Common myeloid progenitor, CD34-positive (primary cell): Measurements from ENCODE around the gene TAT. TPM values are rescaled to one million over a fixed set of nuclear protein-coding genes. Genes with fewer than 3 reads are reported as not detected.

Experiments used
- CTCF ChIA-PET: fragments of 350-600 bp; sonication (Branson Sonifier 250); formaldehyde crosslinking; loops from one replicate; lab custom pipeline; 2021; ENCODE audit warnings: antibody characterized with exemption; lab: Charles Lee
- POLR2A ChIA-PET: fragments of 350-600 bp; sonication (Branson Sonifier 250); formaldehyde crosslinking; loops from one replicate; lab custom pipeline; 2021; ENCODE audit warnings: antibody characterized with exemption; lab: Charles Lee
- DNase-seq, 3 donors: peaks; one replicate each; pipeline versions ENCODE4 v3.0.0 to v3.0.0-alpha.2; 2013
- H3K27ac ChIP-seq, 2 experiments: 1 replicate in 1 of 2; 2 replicates in 1 of 2; pipeline ENCODE4 v1.7.0; 2013; ENCODE audit warnings: inconsistent platforms in 2 of 2, low read length in 2 of 2, mild to moderate bottlenecking in 2 of 2, low read depth in 1 of 2, moderate library complexity in 1 of 2; ENCODE audit not compliant: severe bottlenecking in 2 of 2, insufficient read depth in 1 of 2, poor library complexity in 1 of 2
- H3K27me3 ChIP-seq, 5 experiments: replicated peaks in 2 of 5; 1 replicate in 3 of 5; 2 replicates in 2 of 5; pipeline versions ENCODE4 v1.6.1 to v1.7.0; 2013; ENCODE audit warnings: low read length in 4 of 5, mild to moderate bottlenecking in 2 of 5, moderate library complexity in 2 of 5, inconsistent platforms in 1 of 5; ENCODE audit not compliant: insufficient read depth in 5 of 5, control insufficient read depth in 4 of 5
- H3K36me3 ChIP-seq, 4 experiments: 1 replicate in 2 of 4; 2 replicates in 2 of 4; pipeline versions ENCODE4 v1.6.1 to v1.7.0; 2013; ENCODE audit warnings: low read length in 3 of 4, control low read depth in 1 of 4, mild to moderate bottlenecking in 1 of 4; ENCODE audit not compliant: control insufficient read depth in 4 of 4, insufficient read depth in 4 of 4
- H3K4me1 ChIP-seq, 4 experiments: 1 replicate in 3 of 4; 2 replicates in 1 of 4; pipeline versions ENCODE4 v1.6.1 to v1.7.1; 2013; ENCODE audit warnings: low read length in 3 of 4, mild to moderate bottlenecking in 3 of 4, control low read depth in 1 of 4, inconsistent platforms in 1 of 4, moderate library complexity in 1 of 4; ENCODE audit not compliant: control insufficient read depth in 4 of 4, insufficient read depth in 4 of 4; ENCODE audit errors: control extremely low read depth in 1 of 4
- H3K4me3 ChIP-seq, 7 experiments: 1 replicate in 4 of 7; 2 replicates in 3 of 7; pipeline versions ENCODE4 v1.5.1 to v1.7.0; 2013; ENCODE audit warnings: mild to moderate bottlenecking in 7 of 7, low read length in 6 of 7, moderate library complexity in 6 of 7, inconsistent platforms in 2 of 7, low read depth in 2 of 7, control low read depth in 1 of 7; ENCODE audit not compliant: insufficient read depth in 4 of 7, control insufficient read depth in 1 of 7; ENCODE audit errors: extremely low read depth in 1 of 7
- H3K9me3 ChIP-seq, 5 experiments: 1 replicate in 4 of 5; 2 replicates in 1 of 5; pipeline versions ENCODE4 v1.6.1 to v1.7.1; 2013; ENCODE audit warnings: low read length in 4 of 5, mild to moderate bottlenecking in 2 of 5, inconsistent platforms in 1 of 5, low read depth in 1 of 5, moderate library complexity in 1 of 5; ENCODE audit not compliant: control insufficient read depth in 4 of 5, insufficient read depth in 2 of 5; ENCODE audit errors: control extremely low read depth in 1 of 5
- WGBS: methylation state at CpG from one replicate; pipeline ENCODE4 v1.1.5; 2013; ENCODE audit not compliant: insufficient coverage; 5-methylcytosine and 5-hydroxymethylcytosine counted together
- polyA plus RNA-seq: library from polyadenylated mRNA; unstranded; fragments of 120-200 nt; gene quantifications from one replicate; pipeline ENCODE4 v1.2.1, GENCODE V29; 2013

Gene TAT
- polyA plus RNA-seq, result 0.03 TPM

DNA sequence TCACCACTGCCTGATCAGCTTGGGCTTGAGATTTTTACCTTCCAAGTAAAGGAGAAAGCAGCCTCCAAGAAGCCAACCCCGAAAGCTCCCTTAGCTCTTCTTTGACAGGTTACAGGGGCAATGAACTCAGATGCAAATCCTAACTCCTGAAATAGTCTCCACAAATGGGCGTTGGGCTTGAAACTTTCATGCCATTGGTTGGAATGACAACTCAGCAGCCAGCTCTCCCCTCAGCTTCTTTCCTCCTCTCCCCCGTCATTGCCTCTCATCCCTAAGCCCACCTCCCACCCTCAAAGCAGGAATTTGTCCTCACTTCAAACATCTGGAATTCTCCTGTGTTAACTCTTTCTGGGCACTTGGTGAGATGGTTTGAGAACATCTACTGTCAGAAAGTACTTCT lies at the start of gene TAT:
TSS of gene TAT (minus strand) at position 122 of the 400 bp plus-strand sequence. CDS start 677 bp downstream, outside the sequence.
- WGBS, result 57% methylated on average over 2 of the region's 3 CpGs
- H3K9me3 ChIP-seq, result no peaks in the 10 kb centered on the region
- no peaks in the 10 kb centered on the region for H3K36me3 ChIP-seq
- no peak within 1 kb of the TSS for H3K27ac ChIP-seq
- no peaks in the 10 kb centered on the region for H3K4me1 ChIP-seq
- ChIA-PET CTCF (no interaction called here), POLR2A (no interaction called here)
- no peak for DNase-seq
- no peak within 1 kb of the TSS for H3K4me3 ChIP-seq
- peaks cover 0 to 16% (median 8%) of the 10 kb centered on the region in 5 experiments for H3K27me3 ChIP-seq

DNA sequence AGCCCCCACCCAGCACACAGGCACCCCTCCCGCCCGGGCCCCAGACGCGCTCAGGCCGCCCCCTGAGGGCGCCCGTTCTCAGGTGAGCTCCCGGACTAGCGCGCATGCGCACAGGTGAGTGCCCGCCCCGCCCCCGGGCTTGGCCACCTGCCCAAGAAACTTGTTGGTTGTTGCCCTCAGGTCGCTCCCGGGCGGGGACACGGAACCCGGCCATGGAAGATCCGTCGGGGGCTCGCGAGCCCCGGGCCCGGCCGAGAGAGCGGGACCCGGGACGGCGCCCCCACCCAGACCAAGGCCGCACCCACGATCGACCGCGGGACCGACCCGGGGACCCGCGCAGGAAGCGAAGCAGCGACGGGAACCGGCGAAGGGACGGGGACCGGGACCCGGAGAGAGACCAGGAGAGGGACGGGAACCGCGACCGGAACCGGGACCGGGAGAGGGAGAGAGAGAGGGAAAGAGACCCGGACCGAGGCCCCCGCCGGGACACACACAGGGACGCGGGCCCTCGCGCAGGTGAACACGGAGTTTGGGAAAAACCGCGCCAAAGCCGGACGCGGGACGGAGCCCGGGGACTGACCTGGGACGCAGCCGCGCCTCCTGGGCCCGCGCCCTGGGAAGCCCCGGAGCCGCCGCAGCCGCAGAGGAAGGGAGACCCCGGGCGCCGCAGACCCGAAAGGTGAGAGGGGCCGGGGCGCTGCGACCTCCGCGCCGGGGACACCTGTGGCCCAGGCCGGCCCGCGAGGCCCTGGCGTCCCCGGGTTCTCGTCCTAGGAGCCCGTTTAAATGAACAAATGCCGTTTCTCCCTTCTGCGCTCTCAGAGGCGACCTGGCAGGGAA lies 49.3 kb upstream of the TAT start, which contains the start of gene MARVELD3:
TSS of gene MARVELD3 (plus strand) at position 167 of the 840 bp plus-strand sequence. CDS start at position 213, 46 bp downstream.
- under 1% methylated on average over 76 of the region's 98 CpGs for WGBS

DNA sequence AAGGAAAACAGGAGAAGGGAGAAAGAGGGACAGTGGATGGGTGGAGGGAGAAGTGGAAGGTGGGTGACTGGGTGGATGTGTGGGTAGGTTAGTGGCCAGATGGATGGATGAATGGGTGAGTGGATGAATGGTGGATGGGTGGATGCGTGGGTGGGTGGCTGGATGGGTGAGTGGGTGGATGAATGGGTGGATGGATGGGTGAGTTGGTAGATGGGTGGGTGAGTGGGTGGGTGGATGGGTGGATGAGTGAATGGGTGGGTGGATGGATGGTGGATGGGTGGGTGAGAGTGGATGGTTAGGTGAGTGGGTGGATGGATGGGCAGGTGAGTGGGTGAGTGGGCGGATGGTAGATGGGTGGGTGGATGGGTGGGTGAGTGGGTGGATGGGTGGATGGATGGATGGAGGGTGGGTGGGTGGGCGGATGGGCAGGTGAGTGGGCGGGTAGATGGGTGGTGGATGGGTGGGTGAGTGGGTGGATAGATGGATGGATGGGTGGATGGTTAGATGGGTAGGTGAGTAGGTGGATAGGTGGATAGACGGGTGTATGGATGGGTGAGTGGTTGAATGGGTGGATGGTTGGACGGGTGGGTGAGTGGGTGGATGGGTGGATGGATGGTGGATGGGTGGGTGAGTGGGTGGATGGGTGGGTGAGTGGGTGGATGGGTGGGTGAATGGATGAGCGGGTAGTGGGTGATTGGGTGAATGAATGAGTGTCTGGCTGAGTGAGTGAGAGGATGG lies 48.4 kb upstream of the TAT start:
- Histone ChIP-seq H3K4me1 (peaks cover 4 to 20% (median 15%) of the 10 kb centered on the region in 4 experiments), H3K4me3 (no peak overlapping the region), H3K27ac (no peak overlapping the region), H3K9me3 (peaks cover 0 to under 1% (median 0%) of the 10 kb centered on the region in 5 experiments), H3K27me3 (peaks cover 2 to 55% (median 24%) of the 10 kb centered on the region in 5 experiments), H3K36me3 (no peaks in the 10 kb centered on the region)
- POLR2A ChIA-PET, result no interaction called here
- no peak for DNase-seq
- CTCF ChIA-PET, result interaction anchor here (0.8 kb wide), 1 partner anchor 14 kb away, joined by 3 read pairs; no protein-coding TSS in a partner anchor
- WGBS, result 88% methylated on average over 4 of the region's 7 CpGs

More for the DNA sequence above, 49.3 kb upstream of the TAT start, which contains the start of gene MARVELD3:
- H3K36me3 ChIP-seq, result no peaks in the 10 kb centered on the region
- ChIA-PET CTCF (interaction anchor here (0.8 kb wide), 1 partner anchor 15 kb away, joined by 3 read pairs; no protein-coding TSS in a partner anchor), POLR2A (no interaction called here)
- peak within 1 kb of the TSS; percentile 9 to 73 (median 57) for H3K4me3 ChIP-seq
- H3K27ac ChIP-seq, result no peak within 1 kb of the TSS
- peak in 1 of 3 donors; percentile 17 for DNase-seq
- peaks cover 2 to 55% (median 24%) of the 10 kb centered on the region in 5 experiments for H3K27me3 ChIP-seq
- H3K9me3 ChIP-seq, result no peaks in the 10 kb centered on the region
- peaks cover 4 to 20% (median 15%) of the 10 kb centered on the region in 4 experiments for H3K4me1 ChIP-seq

DNA sequence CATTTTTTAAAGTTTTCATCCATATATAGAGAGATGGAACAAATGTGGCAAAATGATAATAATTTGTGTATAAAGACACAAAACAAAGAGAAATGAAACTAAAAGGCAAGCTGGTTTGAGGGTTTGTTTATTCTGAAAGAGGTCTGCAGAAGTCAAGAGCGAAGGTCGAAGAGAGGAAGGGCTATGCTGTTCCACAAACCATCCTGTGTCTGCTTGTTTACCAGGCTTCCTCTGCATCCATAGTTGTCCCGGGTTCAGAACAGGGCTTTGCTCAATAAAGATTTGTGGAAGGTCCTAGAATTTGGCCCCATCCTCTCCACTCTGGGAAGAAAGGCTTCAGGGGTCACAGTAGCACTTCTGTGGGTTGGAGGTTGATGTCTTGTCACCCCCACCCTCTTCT lies 46.7 kb upstream of the TAT start:
- H3K9me3 ChIP-seq, result peaks cover 0 to 7% (median 0%) of the 10 kb centered on the region in 5 experiments
- no peak overlapping the region for H3K27ac ChIP-seq
- DNase-seq, result no peak
- H3K27me3 ChIP-seq, result peaks cover 2 to 51% (median 24%) of the 10 kb centered on the region in 5 experiments
- POLR2A ChIA-PET, result no interaction called here
- CTCF ChIA-PET, result no interaction called here
- H3K4me1 ChIP-seq, result peaks cover 4 to 20% (median 15%) of the 10 kb centered on the region in 4 experiments
- H3K4me3 ChIP-seq, result no peak overlapping the region
- WGBS, result 81% methylated on average over 3 of the region's 3 CpGs
- no peaks in the 10 kb centered on the region for H3K36me3 ChIP-seq

DNA sequence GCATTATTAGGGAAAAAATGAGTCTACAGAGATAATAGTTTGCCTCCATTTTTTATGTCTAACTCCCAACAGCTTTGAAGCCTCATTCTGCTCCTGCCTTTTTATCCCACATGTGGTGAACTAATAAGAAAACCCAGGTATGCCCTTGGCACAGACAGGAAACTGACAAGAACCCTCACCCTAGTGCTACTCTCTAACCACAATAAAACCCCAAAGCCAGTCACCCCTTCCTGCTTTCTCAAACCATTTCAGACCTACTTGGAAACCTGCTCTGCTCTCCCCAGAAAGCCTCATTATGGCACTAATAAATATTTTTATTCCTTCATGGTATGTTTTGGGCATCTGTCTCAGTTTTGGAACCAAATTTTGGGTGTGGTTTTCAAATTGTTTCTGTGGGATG lies 45.2 kb upstream of the TAT start:
- Histone ChIP-seq H3K27me3 (peaks cover 2 to 38% (median 19%) of the 10 kb centered on the region in 5 experiments), H3K4me3 (no peak overlapping the region), H3K9me3 (peaks cover 0 to 7% (median 0%) of the 10 kb centered on the region in 5 experiments), H3K27ac (no peak overlapping the region), H3K36me3 (no peaks in the 10 kb centered on the region), H3K4me1 (peaks cover 4 to 20% (median 15%) of the 10 kb centered on the region in 4 experiments)
- DNase-seq, result peak; percentile 24 to 72 (median 54)
- ChIA-PET CTCF (no interaction called here), POLR2A (no interaction called here)

DNA sequence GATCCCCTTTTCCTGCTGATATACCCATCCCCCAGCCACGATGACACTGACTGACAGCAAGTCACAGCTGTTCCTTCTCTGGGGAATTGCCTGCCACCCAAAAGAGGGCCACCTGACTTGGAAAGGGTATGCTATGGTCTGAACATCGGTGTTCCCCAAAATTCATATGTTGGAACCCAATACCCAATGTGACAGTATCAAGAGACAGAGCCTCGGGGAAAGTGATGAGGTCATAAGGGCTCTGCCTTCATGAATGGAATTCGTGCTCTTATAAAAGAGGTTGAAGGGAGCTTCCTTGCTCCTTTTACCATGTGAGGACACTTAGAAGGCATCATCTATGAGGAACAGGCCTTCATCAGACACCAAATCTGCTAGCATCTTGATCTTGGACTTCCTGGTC lies 41.5 kb upstream of the TAT start:
- Histone ChIP-seq H3K27ac (no peak overlapping the region), H3K9me3 (peaks cover 0 to 7% (median 0%) of the 10 kb centered on the region in 5 experiments), H3K27me3 (peaks cover 2 to 9% (median 3%) of the 10 kb centered on the region in 5 experiments), H3K36me3 (no peaks in the 10 kb centered on the region), H3K4me1 (peaks cover 4 to 12% (median 4%) of the 10 kb centered on the region in 4 experiments), H3K4me3 (no peak overlapping the region)
- ChIA-PET POLR2A (no interaction called here), CTCF (no interaction called here)
- 100% methylated on average over 1 of the region's 4 CpGs for WGBS
- no peak for DNase-seq
